NT2/D1 (cell line): ENCODE data around the gene PLEKHG7.

ENCODE experiments used
- YY1 ChIP-seq: IDR thresholded peaks from 2 replicates; pipeline ENCODE4 v1.6.1; 2011; ENCODE audit not compliant: insufficient read length, insufficient read depth
- ZNF274 ChIP-seq: IDR thresholded peaks from 2 replicates; pipeline ENCODE4 v1.6.1; 2011; ENCODE audit warnings: mild to moderate bottlenecking, low read depth, low read length

DNA sequence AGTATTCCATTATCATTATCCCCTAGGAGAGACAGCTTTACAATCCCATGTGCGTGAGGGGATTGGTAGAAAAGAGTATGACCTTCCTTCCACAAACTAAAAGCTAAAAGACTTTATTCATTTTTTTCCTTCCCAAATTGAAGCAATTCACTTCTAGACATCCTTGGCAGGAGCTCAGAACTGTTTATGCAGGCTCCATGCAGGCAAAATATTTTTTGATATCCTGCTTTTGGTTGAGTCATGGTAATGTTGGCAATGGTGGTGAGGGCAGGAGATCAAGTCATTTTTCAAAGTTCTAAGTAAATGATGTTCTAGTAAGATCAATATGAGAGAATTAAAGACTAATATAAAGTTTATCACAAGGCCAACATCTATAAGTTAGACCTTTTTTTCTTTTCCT lies 1.3 kb upstream of the PLEKHG7 start:
- TF ChIP-seq YY1 (no peak), ZNF274 (no peak)
